ENCODE measurements around the gene CNR2. TPM values are rescaled to one million over a fixed set of nuclear protein-coding genes. Genes with fewer than 3 reads are reported as not detected.

Gene CNR2
- total and polyA plus RNA-seq, 12 donors, result 0.06 to 0.09 (median 0.08) TPM; not detected in 9

DNA sequence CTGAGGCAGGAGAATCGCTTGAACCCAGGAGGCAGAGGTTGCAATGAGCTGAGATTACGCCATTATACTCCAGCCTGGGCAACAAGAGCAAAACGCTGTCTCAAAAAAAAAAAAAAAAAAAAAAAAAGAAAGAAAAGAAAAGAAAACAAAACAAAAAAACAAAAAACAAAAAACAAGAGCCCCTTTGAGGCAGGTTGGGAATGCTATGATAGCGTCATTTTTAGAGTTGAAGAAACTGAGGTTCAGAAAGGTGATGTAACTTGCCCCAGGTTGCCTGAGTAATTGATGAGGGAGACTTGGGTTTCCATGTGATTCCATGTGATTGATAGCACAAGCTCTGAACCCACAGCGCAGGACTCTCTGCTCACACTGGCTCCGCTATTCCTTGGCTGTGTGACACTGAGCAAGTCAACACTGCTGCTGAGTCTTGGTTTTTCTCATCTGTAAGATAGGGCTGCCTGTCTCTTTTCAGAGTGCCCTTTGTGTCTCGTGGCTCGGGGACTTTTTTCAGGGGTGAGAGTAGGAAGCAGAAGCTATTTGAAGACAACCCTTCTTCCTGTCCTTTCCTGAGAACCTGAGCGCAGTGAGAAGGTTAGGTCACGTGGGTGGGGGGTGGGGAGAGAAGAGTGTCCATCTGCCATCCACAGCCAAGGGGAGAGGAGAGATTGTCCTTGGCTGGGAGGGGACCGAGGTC, 2.5 kb downstream of the CNR2 start:
- H3K36me3 ChIP-seq (replicated peaks in 1 of 2), result no peaks in the 10 kb centered on the region
- intact Hi-C loops (cut with DNase I), result loop anchor here in 1 of 2 donors (10.0 kb wide), 2 partner anchors 96 to 136 kb away; partner anchors contain the start of gene PITHD1
- TF ChIP-seq, protein P1, sequence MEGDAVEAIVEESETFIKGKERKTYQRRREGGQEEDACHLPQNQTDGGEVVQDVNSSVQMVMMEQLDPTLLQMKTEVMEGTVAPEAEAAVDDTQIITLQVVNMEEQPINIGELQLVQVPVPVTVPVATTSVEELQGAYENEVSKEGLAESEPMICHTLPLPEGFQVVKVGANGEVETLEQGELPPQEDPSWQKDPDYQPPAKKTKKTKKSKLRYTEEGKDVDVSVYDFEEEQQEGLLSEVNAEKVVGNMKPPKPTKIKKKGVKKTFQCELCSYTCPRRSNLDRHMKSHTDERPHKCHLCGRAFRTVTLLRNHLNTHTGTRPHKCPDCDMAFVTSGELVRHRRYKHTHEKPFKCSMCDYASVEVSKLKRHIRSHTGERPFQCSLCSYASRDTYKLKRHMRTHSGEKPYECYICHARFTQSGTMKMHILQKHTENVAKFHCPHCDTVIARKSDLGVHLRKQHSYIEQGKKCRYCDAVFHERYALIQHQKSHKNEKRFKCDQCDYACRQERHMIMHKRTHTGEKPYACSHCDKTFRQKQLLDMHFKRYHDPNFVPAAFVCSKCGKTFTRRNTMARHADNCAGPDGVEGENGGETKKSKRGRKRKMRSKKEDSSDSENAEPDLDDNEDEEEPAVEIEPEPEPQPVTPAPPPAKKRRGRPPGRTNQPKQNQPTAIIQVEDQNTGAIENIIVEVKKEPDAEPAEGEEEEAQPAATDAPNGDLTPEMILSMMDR (IDR thresholded peaks at IDR 0.05), result no peak
- TF ChIP-seq POLR2A (IDR thresholded peaks at IDR 0.05), result no peak

DNA sequence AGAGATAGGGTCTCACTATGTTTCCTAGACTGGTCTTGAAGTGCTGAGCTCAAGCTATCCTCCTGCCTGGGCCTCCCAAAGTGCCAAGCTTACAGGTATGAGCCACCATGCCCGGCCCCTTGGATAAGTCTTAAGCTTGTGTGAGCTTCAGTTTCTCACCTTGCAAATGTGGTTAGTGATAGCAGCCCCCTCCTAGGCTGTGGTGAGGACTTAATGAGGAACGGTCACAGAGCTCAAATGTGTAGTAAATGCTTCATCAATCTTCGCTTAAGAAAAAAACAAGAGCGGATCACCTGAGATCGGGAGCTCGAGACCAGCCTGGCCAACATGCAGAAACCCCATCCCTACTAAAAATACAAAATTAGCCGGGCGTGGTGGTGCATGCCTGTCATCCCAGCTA, 3.0 kb downstream of the CNR2 start:
- no peaks in the 10 kb centered on the region for H3K9me3 ChIP-seq (replicated peaks in 1 of 3)
- TF ChIP-seq POLR2A (IDR thresholded peaks at IDR 0.05), result no peak
- TF ChIP-seq, protein P1 (IDR thresholded peaks at IDR 0.05), result no peak
- no peak overlapping the region for H3K27ac ChIP-seq
- no peaks in the 10 kb centered on the region for H3K4me1 ChIP-seq (replicated peaks in 1 of 2)
- intact Hi-C loops (cut with DNase I), result loop anchor here in 1 of 2 donors (10.0 kb wide), 2 partner anchors 95 to 135 kb away; partner anchors contain the start of gene PITHD1
- DNase-seq, result no peak
- no peaks in the 10 kb centered on the region for H3K27me3 ChIP-seq
- WGBS, 4 donors, result 88 to 93% (median 90%) methylated on average over 8 of the region's 8 CpGs
- no peak overlapping the region for H3K4me3 ChIP-seq
- no peaks in the 10 kb centered on the region for H3K36me3 ChIP-seq (replicated peaks in 1 of 2)

More for the DNA sequence above, 2.5 kb downstream of the CNR2 start:
- 75 to 82% (median 77%) methylated on average over 9 to 11 of the region's 11 CpGs for WGBS, 4 donors
- no peaks in the 10 kb centered on the region for H3K27me3 ChIP-seq
- H3K27ac ChIP-seq, result no peak overlapping the region
- DNase-seq, result no peak
- H3K4me1 ChIP-seq (replicated peaks in 1 of 2), result no peaks in the 10 kb centered on the region
- no peaks in the 10 kb centered on the region for H3K9me3 ChIP-seq (replicated peaks in 1 of 3)
- H3K4me3 ChIP-seq, result no peak overlapping the region

DNA sequence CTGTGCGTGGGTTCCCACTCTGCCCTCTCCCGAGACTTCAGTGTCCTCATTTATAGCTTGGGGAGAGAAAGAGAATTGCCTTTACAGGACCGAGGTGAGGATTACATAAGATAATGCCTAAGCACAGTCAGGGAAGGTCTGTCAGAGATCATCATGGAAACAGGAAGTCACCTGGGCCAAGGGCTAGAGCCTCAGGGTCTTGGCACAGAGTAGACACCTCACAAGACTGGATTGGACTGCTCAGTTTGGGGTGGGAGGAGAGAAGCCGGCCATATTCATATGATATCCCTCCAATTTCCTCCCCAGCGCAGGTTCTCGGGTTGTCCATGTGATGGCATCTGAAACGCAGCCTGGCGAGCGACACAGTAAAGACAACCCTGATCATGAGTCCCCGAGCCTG, 3.8 kb downstream of the CNR2 start:
- TF ChIP-seq POLR2A (IDR thresholded peaks at IDR 0.05), result no peak
- TF ChIP-seq, protein P1 (IDR thresholded peaks at IDR 0.05), result no peak
- no peaks in the 10 kb centered on the region for H3K4me1 ChIP-seq (replicated peaks in 1 of 2)
- H3K27ac ChIP-seq, result no peak overlapping the region
- no peak overlapping the region for H3K4me3 ChIP-seq
- no peaks in the 10 kb centered on the region for H3K36me3 ChIP-seq (replicated peaks in 1 of 2)
- no peaks in the 10 kb centered on the region for H3K9me3 ChIP-seq (replicated peaks in 1 of 3)
- 68 to 81% (median 74%) methylated on average over 8 to 10 of the region's 10 CpGs for WGBS, 4 donors
- DNase-seq, result no peak
- intact Hi-C loops (cut with DNase I), result no loop called here
- H3K27me3 ChIP-seq, result peaks cover 2% of the 10 kb centered on the region

DNA sequence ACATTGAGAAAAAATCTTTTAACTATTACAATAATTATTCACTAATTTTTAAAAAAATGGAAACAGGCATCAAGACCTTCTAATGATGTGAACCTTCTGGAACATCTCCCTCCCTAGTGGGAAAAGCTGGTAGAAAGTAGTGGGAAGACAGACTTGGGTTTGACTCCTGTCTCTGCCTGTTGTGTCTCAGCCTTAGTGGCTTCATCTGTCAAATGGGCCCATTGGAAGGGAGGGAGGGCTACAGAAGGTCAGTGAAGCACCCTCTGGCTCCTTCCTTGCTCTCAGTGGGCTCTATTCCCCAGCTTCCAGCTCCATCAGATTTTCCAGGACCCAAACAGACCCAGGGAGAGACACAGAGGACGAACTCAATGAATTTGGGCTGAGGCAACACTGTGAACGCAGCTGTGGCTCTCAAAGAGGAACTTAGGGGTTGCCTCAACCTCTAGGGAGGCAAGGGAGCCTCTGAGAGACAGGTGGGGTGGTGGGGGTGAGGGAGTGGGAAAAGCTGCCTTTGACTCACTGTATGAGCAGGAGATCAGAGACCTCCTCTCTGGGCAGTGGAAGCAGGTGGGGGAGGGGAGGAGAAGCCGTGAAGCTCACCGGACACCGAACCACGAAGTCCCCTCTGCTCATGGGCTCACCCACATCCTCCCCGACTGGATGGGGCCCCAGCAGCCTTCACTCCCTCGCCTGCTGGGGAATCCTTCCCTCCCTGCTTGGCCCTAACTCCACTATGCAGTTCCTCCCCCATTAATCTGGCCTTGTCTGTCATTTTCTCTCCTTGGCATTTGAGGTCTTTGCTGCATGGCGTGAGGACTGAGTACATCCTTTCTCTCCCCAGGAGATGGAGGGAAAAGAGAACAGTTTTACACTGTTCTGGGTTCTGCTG, 4.5 kb downstream of the CNR2 start:
- Histone ChIP-seq H3K27ac (no peak overlapping the region), H3K27me3 (peaks cover 9% of the 10 kb centered on the region), H3K4me3 (no peak overlapping the region), H3K9me3 (replicated peaks in 1 of 3) (no peaks in the 10 kb centered on the region), H3K4me1 (replicated peaks in 1 of 2) (no peaks in the 10 kb centered on the region), H3K36me3 (replicated peaks in 1 of 2) (no peaks in the 10 kb centered on the region)
- peak in 1 of 7 donors; percentile 24 for DNase-seq
- TF ChIP-seq POLR2A (IDR thresholded peaks at IDR 0.05), result no peak
- TF ChIP-seq, protein P1 (IDR thresholded peaks at IDR 0.05), result no peak
- WGBS, 4 donors, result 27 to 33% (median 31%) methylated on average over 5 to 9 of the region's 9 CpGs
- intact Hi-C loops (cut with DNase I), result no loop called here
